Panc1 (cell line): ENCODE data around the gene ATIC. TPM values are rescaled to one million over a fixed set of nuclear protein-coding genes. Genes with fewer than 3 reads are reported as not detected.

Experiments
- ATAC-seq: fragments of 200-7000 bp; cut with Tn5 transposase; 2 replicates; pipeline ENCODE4 v1.9.1; 2020; ENCODE audit warnings: mild to moderate bottlenecking, moderate library complexity
- BruUV-seq: library from RNA; stranded (reverse); fragments of 400-500 nt; replicated peaks from 2 replicates; lab custom pipeline; 2021; lab: Mats Ljungman, UMichigan
- CTCF ChIA-PET: fragments of 300-600 bp; sonication (Branson Sonifier 250); formaldehyde crosslinking; loops from one replicate; lab custom pipeline; 2022; ENCODE audit warnings: antibody characterized with exemption; lab: Charles Lee
- POLR2A ChIA-PET: fragments of 300-600 bp; sonication (Branson Sonifier 250); formaldehyde crosslinking; loops from one replicate; lab custom pipeline; 2022; ENCODE audit warnings: antibody characterized with exemption; lab: Charles Lee
- DNase-seq: peaks from one replicate; pipeline ENCODE4 v3.0.0-alpha.2; 2010; ENCODE audit warnings: low read depth, low spot score
- H3K27ac ChIP-seq: 2 replicates; pipeline ENCODE4 v1.5.1; 2011; ENCODE audit warnings: mild to moderate bottlenecking, low read length, inconsistent platforms
- H3K27me3 ChIP-seq: fragments of 200-500 bp; sonication (Bioruptor generic); 2 replicates; pipeline ENCODE4 v1.6.0; 2014; ENCODE audit warnings: low read length, inconsistent platforms; ENCODE audit not compliant: control insufficient read depth, insufficient read depth
- H3K36me3 ChIP-seq: fragments of 200-500 bp; sonication (Bioruptor generic); 2 replicates; pipeline ENCODE4 v1.5.1; 2014; ENCODE audit warnings: inconsistent platforms, mild to moderate bottlenecking, low read length, moderate library complexity; ENCODE audit not compliant: control insufficient read depth, insufficient read depth
- H3K4me1 ChIP-seq: 2 replicates; pipeline ENCODE4 v1.5.1; 2011; ENCODE audit warnings: inconsistent platforms, mild to moderate bottlenecking, low read length, moderate library complexity; ENCODE audit not compliant: control insufficient read depth, insufficient read depth
- H3K4me3 ChIP-seq, 2 experiments: 2 replicates each; pipeline ENCODE4 v1.5.1; 2011 to 2012; ENCODE audit warnings: low read depth in 2 of 2, low read length in 2 of 2, mild to moderate bottlenecking in 2 of 2, inconsistent platforms in 1 of 2, moderate library complexity in 1 of 2
- H3K9me3 ChIP-seq: fragments of 200-500 bp; sonication (Bioruptor generic); 2 replicates; pipeline ENCODE4 v1.5.1; 2014; ENCODE audit warnings: low read depth, mild to moderate bottlenecking, inconsistent platforms, low read length, moderate library complexity; ENCODE audit not compliant: control insufficient read depth, insufficient read depth
- CTCF ChIP-seq: fragments of 450-650 bp; IDR thresholded peaks from 2 replicates; pipeline ENCODE4 v1.5.1; 2017; ENCODE audit warnings: mild to moderate bottlenecking
- POLR2AphosphoS5 ChIP-seq: IDR thresholded peaks from 2 replicates; pipeline ENCODE4 v1.6.1; 2012; ENCODE audit warnings: mild to moderate bottlenecking, low read depth, low read length, moderate library complexity
- REST ChIP-seq, 2 experiments: IDR thresholded peaks; 2 replicates each; pipeline ENCODE4 v1.6.1; 2011 to 2012; ENCODE audit warnings: low read depth in 2 of 2, control low read depth in 1 of 2, low read length in 1 of 2, mild to moderate bottlenecking in 1 of 2, moderate library complexity in 1 of 2; ENCODE audit not compliant: insufficient read depth in 1 of 2
- SIN3A ChIP-seq: IDR thresholded peaks from 2 replicates; pipeline ENCODE4 v1.6.1; 2012; ENCODE audit warnings: low read depth, mild to moderate bottlenecking, low read length, moderate library complexity, borderline replicate concordance; ENCODE audit not compliant: insufficient read depth
- TCF7L2 ChIP-seq: IDR thresholded peaks from 2 replicates; pipeline ENCODE4 v1.6.1; 2011; ENCODE audit warnings: mild to moderate bottlenecking, low read depth, low read length, inconsistent platforms
- in situ Hi-C: cut with HindIII; loops from 2 replicates; pipeline ENCODE4 v1.10.0; 2016; ENCODE audit warnings: low sequenced_read_pairs, low pct_unique_long_range_greater_than_20kb
- intact Hi-C: fragments of 100-400 bp; cut with micrococcal nuclease; formaldehyde crosslinking; loops from one replicate; pipeline ENCODE4 v1.10.0; 2022; ENCODE audit not compliant: unreplicated experiment
- total RNA-seq: library from RNA; stranded (reverse); gene quantifications from one replicate; pipeline ENCODE4 v1.2.1, GENCODE V29; 2021; ENCODE audit not compliant: unreplicated experiment

Gene ATIC
- total RNA-seq, 1 experiment from 2014 or later = 223 TPM

- POLR2A ChIA-PET = no interaction called here
- ATAC-seq (no peak), DNase-seq (no peak)
- CTCF ChIA-PET = no interaction called here
- TF ChIP-seq SIN3A (no peak), POLR2AphosphoS5 (no peak), CTCF (no peak), REST (IDR thresholded peaks at IDR 0.05; ENCODE audit: insufficient read depth in 1 of 2, low read depth in 2 of 2, low read length in 1 of 2) (no peak), TCF7L2 (no peak)
- Histone ChIP-seq H3K36me3 (peaks cover 28% of the 10 kb centered on the region), H3K4me3 (no peak overlapping the region), H3K27ac (no peak overlapping the region), H3K27me3 (no peaks in the 10 kb centered on the region), H3K4me1 (no peaks in the 10 kb centered on the region), H3K9me3 (no peaks in the 10 kb centered on the region)
- no TSS peak for BruUV-seq
- in situ Hi-C loops = no loop called here
- intact Hi-C loops = no loop called here
Measured at GRCh38 chr2:215320102-215320501, 8.2 kb downstream of the ATIC start.

DNA sequence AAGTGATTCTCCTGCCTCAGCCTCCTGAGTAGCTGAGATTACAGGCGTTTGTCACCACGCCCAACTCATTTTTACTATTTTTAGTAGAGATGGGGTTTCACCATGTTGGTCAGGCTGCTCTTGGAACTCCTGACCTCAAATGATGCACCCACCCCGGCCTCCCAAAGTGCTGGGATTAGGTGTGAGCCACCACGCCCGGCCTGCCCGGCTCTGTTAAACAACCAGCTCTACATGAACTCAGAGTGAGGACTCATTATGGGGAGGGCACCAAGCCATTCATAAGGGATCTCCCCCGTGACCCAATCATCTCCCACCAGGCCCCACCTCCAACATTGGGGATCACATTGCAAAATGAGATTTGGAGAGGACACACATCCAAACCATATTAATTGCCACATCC is 8.8 kb downstream of the ATIC start:
- DNase-seq (no peak), ATAC-seq (no peak)
- Histone ChIP-seq H3K27ac (no peak overlapping the region), H3K27me3 (no peaks in the 10 kb centered on the region), H3K9me3 (no peaks in the 10 kb centered on the region), H3K4me1 (no peaks in the 10 kb centered on the region), H3K36me3 (peaks cover 29% of the 10 kb centered on the region), H3K4me3 (no peak overlapping the region)
- intact Hi-C loops (no loop called here), in situ Hi-C loops (no loop called here)
- POLR2A ChIA-PET = no interaction called here
- TF ChIP-seq CTCF (no peak), POLR2AphosphoS5 (no peak), REST (IDR thresholded peaks at IDR 0.05; ENCODE audit: insufficient read depth in 1 of 2, low read depth in 2 of 2, low read length in 1 of 2) (no peak)
- no TSS peak for BruUV-seq
- CTCF ChIA-PET = no interaction called here
